ENCODE results near the gene HOXA6. TPM values are rescaled to one million over a fixed set of nuclear protein-coding genes. Genes with fewer than 3 reads are reported as not detected.

Gene HOXA6
- total RNA-seq, 1 experiment from 2014 or later = 3.3 TPM

DNA sequence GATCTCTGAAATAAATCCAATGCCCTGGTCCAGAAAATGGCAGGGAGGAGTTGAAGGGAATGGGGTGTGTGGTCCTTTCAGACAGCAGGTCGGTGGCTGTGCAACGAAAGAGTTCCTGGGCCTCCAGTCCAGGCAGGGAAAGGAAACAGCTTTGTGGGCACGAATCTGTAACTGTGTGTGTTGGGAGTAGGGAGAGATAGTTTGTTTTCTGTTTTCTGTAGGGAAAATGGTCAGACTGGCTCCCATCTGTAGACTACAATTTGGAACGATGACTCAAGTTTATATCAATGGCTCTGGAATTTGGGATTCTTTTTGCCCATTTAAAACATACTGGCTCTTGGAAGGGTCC is 20.3 kb upstream of the HOXA6 start:
- ChIA-PET CTCF (interaction anchor here (0.5 kb wide), 1 partner anchor 484 kb away, joined by 3 read pairs; no protein-coding TSS in a partner anchor), POLR2A (no interaction called here)
- H3K4me3 ChIP-seq (ENCODE audit: low read depth in 2 of 2, low read length in 2 of 2) = no peak overlapping the region
- intact Hi-C loops (cut with micrococcal nuclease; ENCODE audit: unreplicated experiment) = no loop called here
- H3K27ac ChIP-seq (ENCODE audit: low read length) = no peak overlapping the region
- DNase-seq (ENCODE audit: low read depth, low spot score) (no peak), ATAC-seq (no peak)
- H3K9me3 ChIP-seq (ENCODE audit: control insufficient read depth, insufficient read depth, low read depth, low read length) = no peaks in the 10 kb centered on the region
- TF ChIP-seq TCF7L2 (IDR thresholded peaks at IDR 0.05; ENCODE audit: low read depth, low read length) = no peak
- H3K4me1 ChIP-seq (ENCODE audit: control insufficient read depth, insufficient read depth, low read length) = peaks cover 5% of the 10 kb centered on the region; the same call in 1 of the 2 replicates
- no peaks in the 10 kb centered on the region for H3K27me3 ChIP-seq (ENCODE audit: control insufficient read depth, insufficient read depth, low read length)
- H3K36me3 ChIP-seq (ENCODE audit: control insufficient read depth, insufficient read depth, low read length) = no peaks in the 10 kb centered on the region; the same call in 1 of the 2 replicates
- in situ Hi-C loops (cut with HindIII; ENCODE audit: low pct_unique_long_range_greater_than_20kb, low sequenced_read_pairs) = no loop called here
- BruUV-seq (replicated peaks) = no TSS peak

DNA sequence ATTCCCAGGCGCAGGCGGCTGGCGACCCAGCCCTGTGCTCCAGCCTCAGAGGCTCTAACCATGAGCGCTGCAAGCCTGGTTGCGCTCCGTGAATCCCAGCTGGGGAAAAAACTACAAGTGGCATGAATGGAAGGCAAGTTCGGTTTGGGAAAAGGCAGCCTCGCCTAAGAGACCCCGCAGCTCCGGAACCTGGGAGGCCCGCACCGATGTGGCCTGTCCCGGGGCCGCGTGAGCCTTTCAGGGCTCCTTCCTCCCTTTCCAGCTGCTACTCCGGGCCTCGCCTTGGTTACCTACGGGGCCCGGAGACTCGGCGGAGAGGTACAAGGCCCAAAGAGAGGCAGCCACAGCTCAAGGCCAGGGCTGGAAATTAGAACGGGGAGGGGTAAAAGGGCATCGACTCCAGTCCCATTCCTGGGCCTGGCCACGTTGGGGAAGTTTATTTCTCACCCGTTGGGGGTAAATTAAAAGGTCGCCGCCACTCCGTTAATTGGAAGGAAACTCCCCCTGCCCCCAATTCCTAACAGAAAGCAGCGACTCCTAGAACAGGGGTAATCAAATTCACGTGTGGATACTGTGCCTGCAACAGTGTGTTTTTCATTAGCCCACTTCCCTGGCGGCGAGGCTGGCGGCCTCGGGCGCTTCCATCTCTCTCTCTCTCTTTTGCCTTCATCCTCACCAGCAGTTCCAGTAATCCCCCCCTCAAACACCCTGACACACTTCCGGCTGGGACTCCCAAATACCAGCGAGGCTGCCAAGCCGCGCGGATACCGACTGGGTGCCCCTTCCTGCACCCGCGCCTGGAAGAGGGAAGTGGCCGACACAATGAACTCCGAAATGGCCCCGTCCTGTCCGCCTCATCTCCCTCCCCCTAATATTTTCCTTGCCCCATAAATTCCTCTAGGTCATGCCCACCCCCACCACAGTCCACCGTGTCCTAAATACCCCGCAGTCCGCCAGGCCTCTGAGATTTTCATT is 19.2 kb upstream of the HOXA6 start:
- no peak overlapping the region for H3K4me3 ChIP-seq (ENCODE audit: low read depth in 2 of 2, low read length in 2 of 2)
- peaks cover 5% of the 10 kb centered on the region; the same call in 1 of the 2 replicates for H3K4me1 ChIP-seq (ENCODE audit: control insufficient read depth, insufficient read depth, low read length)
- no peak overlapping the region for H3K27ac ChIP-seq (ENCODE audit: low read length)
- H3K9me3 ChIP-seq (ENCODE audit: control insufficient read depth, insufficient read depth, low read depth, low read length) = no peaks in the 10 kb centered on the region
- intact Hi-C loops (cut with micrococcal nuclease; ENCODE audit: unreplicated experiment) = no loop called here
- H3K36me3 ChIP-seq (ENCODE audit: control insufficient read depth, insufficient read depth, low read length) = no peaks in the 10 kb centered on the region; the same call in 1 of the 2 replicates
- BruUV-seq (replicated peaks) = no TSS peak
- TF ChIP-seq TCF7L2 (IDR thresholded peaks at IDR 0.05; ENCODE audit: low read depth, low read length) = no peak
- TF ChIP-seq POLR2AphosphoS5 (IDR thresholded peaks at IDR 0.05; ENCODE audit: low read depth, low read length) = no peak
- TF ChIP-seq SIN3A (IDR thresholded peaks at IDR 0.05; ENCODE audit: borderline replicate concordance, insufficient read depth, low read depth, low read length) = no peak
- TF ChIP-seq, protein P1, sequence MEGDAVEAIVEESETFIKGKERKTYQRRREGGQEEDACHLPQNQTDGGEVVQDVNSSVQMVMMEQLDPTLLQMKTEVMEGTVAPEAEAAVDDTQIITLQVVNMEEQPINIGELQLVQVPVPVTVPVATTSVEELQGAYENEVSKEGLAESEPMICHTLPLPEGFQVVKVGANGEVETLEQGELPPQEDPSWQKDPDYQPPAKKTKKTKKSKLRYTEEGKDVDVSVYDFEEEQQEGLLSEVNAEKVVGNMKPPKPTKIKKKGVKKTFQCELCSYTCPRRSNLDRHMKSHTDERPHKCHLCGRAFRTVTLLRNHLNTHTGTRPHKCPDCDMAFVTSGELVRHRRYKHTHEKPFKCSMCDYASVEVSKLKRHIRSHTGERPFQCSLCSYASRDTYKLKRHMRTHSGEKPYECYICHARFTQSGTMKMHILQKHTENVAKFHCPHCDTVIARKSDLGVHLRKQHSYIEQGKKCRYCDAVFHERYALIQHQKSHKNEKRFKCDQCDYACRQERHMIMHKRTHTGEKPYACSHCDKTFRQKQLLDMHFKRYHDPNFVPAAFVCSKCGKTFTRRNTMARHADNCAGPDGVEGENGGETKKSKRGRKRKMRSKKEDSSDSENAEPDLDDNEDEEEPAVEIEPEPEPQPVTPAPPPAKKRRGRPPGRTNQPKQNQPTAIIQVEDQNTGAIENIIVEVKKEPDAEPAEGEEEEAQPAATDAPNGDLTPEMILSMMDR (IDR thresholded peaks at IDR 0.05) = no peak
- POLR2A ChIA-PET = no interaction called here
- DNase-seq (ENCODE audit: low read depth, low spot score) (no peak), ATAC-seq (no peak)
- H3K27me3 ChIP-seq (ENCODE audit: control insufficient read depth, insufficient read depth, low read length) = no peaks in the 10 kb centered on the region
- CTCF ChIA-PET = interaction anchor here (0.7 kb wide), 1 partner anchor 339 kb away, joined by 7 read pairs; no protein-coding TSS in a partner anchor
- in situ Hi-C loops (cut with HindIII; ENCODE audit: low pct_unique_long_range_greater_than_20kb, low sequenced_read_pairs) = no loop called here

DNA sequence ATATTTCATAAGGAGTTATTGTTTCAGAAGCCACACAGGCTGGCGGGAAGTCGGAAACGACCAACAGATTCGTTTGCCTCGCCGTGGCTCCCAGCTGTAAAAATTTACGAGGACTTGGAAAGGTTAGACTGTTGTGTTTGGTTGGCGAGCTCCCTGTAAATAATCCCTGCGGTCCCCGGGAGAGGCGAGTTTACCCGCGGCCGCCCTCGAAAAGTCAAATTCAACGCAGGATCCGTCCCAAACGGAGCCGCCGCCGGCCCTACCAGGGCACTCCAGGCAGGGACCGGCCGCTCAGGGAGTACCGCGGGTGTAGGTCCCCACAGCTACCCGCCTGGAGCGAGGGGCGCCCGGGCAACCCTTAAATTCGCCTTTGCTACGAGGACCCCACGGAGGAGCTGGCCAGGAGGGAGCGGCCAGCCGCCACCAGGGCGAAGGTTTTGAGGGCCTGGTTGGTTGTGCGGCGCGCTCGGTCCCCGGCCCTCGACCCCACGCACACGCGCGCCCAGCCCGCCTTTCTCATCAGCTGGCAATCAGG is 18.5 kb upstream of the HOXA6 start:
- CTCF ChIA-PET = interaction anchor here (0.7 kb wide), 1 partner anchor 338 kb away, joined by 7 read pairs; no protein-coding TSS in a partner anchor

More for the DNA sequence above, 18.5 kb upstream of the HOXA6 start:
- H3K27ac ChIP-seq (ENCODE audit: low read length) = no peak overlapping the region
- TF ChIP-seq, protein P2, sequence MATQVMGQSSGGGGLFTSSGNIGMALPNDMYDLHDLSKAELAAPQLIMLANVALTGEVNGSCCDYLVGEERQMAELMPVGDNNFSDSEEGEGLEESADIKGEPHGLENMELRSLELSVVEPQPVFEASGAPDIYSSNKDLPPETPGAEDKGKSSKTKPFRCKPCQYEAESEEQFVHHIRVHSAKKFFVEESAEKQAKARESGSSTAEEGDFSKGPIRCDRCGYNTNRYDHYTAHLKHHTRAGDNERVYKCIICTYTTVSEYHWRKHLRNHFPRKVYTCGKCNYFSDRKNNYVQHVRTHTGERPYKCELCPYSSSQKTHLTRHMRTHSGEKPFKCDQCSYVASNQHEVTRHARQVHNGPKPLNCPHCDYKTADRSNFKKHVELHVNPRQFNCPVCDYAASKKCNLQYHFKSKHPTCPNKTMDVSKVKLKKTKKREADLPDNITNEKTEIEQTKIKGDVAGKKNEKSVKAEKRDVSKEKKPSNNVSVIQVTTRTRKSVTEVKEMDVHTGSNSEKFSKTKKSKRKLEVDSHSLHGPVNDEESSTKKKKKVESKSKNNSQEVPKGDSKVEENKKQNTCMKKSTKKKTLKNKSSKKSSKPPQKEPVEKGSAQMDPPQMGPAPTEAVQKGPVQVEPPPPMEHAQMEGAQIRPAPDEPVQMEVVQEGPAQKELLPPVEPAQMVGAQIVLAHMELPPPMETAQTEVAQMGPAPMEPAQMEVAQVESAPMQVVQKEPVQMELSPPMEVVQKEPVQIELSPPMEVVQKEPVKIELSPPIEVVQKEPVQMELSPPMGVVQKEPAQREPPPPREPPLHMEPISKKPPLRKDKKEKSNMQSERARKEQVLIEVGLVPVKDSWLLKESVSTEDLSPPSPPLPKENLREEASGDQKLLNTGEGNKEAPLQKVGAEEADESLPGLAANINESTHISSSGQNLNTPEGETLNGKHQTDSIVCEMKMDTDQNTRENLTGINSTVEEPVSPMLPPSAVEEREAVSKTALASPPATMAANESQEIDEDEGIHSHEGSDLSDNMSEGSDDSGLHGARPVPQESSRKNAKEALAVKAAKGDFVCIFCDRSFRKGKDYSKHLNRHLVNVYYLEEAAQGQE (IDR thresholded peaks at IDR 0.05; ENCODE audit: insufficient read depth in 1 of 2, low read depth in 2 of 2, low read length in 1 of 2) = no peak
- TF ChIP-seq, protein P1 (IDR thresholded peaks at IDR 0.05) = no peak
- TF ChIP-seq POLR2AphosphoS5 (IDR thresholded peaks at IDR 0.05; ENCODE audit: low read depth, low read length) (no peak), SIN3A (IDR thresholded peaks at IDR 0.05; ENCODE audit: borderline replicate concordance, insufficient read depth, low read depth, low read length) (no peak), TCF7L2 (IDR thresholded peaks at IDR 0.05; ENCODE audit: low read depth, low read length) (no peak)
- intact Hi-C loops (cut with micrococcal nuclease; ENCODE audit: unreplicated experiment) (no loop called here), in situ Hi-C loops (cut with HindIII; ENCODE audit: low pct_unique_long_range_greater_than_20kb, low sequenced_read_pairs) (no loop called here)
- no peak for DNase-seq (ENCODE audit: low read depth, low spot score)
- no peaks in the 10 kb centered on the region for H3K27me3 ChIP-seq (ENCODE audit: control insufficient read depth, insufficient read depth, low read length)
- BruUV-seq (replicated peaks) = no TSS peak
- POLR2A ChIA-PET = no interaction called here
- H3K36me3 ChIP-seq (ENCODE audit: control insufficient read depth, insufficient read depth, low read length) = no peaks in the 10 kb centered on the region; the same call in 1 of the 2 replicates
- no peak for ATAC-seq
- peaks cover 5% of the 10 kb centered on the region; the same call in 1 of the 2 replicates for H3K4me1 ChIP-seq (ENCODE audit: control insufficient read depth, insufficient read depth, low read length)
- H3K9me3 ChIP-seq (ENCODE audit: control insufficient read depth, insufficient read depth, low read depth, low read length) = no peaks in the 10 kb centered on the region
- H3K4me3 ChIP-seq (ENCODE audit: low read depth in 2 of 2, low read length in 2 of 2) = no peak overlapping the region

All from Panc1 (cell line).